GM18505 (cell line): ENCODE results near the gene MZB1.

Experiments used
- ATAC-seq: cut with Tn5 transposase; IDR thresholded peaks from one replicate; pipeline ENCODE4 v1.9.1; 2021; ENCODE audit not compliant: unreplicated experiment
- POLR2A ChIP-seq: IDR thresholded peaks from 4 replicates; pipeline ENCODE4 v1.6.1; 2011; ENCODE audit warnings: borderline replicate concordance; ENCODE audit not compliant: insufficient read depth, insufficient read length; ENCODE audit errors: extremely low read depth

MZB1 gene

GRCh38 chr5:139403787-139404483 lies 14.2 kb upstream of the MZB1 start, which contains the start of gene SPATA24:
Gene SPATA24, minus strand, starts transcription at chr5:139404089. Its CDS starts 29 bp downstream, at chr5:139404060.
- peak; percentile 81 for ATAC-seq
- TF ChIP-seq POLR2A: no peak

DNA sequence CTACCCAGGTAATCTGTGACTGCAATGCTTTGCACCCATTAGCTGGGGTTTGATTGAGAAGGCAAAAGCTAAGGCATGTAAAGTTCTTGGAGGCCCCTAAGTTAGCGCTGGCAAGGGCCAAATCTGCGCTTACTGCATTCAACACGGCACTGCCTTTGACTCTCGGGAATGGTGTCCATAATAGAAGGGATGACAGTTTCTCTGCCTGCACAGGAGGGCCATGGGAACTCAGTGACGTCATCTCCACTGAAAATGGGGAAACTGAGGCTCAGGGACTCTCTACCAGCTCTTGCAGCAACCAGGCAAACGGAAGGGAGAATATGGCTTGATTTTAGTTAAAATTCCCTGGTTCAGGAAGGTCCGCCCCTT lies 13.7 kb upstream of the MZB1 start:
- ATAC-seq: no peak
- TF ChIP-seq POLR2A: no peak

GRCh38 chr5:139402561-139403158 lies 12.9 kb upstream of the MZB1 start:
- ATAC-seq: no peak
- no peak for TF ChIP-seq POLR2A

DNA sequence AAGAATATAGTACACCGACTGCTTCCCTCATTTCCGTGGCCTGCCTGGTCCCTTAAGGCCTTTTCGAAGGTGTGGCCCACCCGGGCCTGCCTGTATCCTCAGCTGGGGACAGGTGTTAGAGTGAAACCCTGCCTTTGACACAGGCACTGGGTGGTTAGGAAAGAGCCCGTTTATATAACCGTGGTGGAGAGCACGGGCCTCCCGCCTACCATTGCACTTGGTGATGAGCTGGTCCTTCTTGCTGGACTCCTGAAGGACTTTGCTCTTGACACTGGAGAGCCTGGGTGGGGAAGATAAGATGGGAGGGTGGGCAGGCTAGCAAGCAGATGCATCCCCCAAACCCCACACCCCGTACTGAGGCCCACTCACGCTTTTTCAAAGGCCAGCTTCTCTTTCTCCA lies 11.8 kb upstream of the MZB1 start:
- no peak for TF ChIP-seq POLR2A
- ATAC-seq: no peak

GRCh38 chr5:139399501-139400121 lies 9.9 kb upstream of the MZB1 start:
- ATAC-seq: no peak
- TF ChIP-seq POLR2A: peak; percentile 49

GRCh38 chr5:139397921-139398320 lies 8.2 kb upstream of the MZB1 start:
- ATAC-seq: no peak
- TF ChIP-seq POLR2A: no peak

DNA sequence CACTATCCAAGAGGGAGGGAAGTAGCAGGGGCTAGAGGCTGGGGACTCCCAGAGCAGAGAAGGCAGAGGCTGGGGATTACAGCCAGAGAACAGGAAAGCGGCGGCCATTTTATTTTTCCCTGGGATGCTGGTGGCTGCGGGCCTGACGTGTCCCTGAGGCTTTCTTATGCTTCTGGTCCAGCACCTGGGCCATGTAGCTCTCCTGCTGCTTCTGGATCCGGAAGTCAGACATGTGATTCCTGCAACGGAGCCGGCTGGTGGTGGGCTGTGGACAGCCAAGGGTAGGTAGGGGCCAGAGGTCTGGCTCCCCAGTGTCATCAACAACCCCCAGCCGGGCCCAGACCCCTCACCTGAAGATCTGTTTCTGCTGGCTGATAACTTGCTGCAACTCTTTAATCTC lies 7.0 kb upstream of the MZB1 start:
- no peak for ATAC-seq
- TF ChIP-seq POLR2A: no peak

DNA sequence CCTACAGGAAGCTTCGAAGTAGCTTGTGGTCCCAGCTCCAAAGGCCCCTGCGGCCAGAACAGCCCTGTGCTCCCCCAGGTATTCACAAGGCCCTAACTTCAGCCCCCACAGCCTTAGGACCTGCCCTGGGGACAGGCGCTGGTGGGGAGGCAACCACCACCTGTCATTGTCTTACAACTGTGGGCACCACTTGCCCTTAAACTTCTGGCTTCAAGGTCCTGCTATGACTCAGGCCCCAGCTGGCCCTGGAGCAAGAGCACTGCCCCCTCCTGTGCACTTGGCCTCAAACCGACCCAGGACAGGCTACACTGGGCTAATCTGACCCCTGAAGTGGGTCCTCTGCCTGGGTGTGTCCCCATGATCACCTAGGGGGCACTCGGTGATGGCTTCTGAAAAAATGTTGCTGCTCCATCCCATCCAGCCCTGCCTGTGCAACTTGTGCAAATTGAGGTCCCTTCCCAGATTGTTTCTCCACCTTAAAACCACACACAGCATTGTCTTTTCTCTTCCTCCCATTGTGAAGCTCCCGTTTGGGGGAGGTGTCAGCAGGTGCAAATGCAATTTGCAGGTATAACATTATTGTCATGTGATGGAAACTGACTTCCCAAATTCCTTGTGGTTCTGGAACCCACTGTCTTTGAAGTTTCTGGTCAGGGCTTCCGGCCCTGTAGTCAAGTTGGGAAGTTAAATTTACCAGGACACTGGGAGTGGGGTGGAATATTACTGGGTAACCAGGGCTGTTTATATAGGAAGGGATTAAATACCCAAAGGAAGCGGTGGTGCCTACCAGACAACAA lies 6.3 kb upstream of the MZB1 start:
- no peak for TF ChIP-seq POLR2A
- no peak for ATAC-seq

- no peak for ATAC-seq
- no peak for TF ChIP-seq POLR2A
These were observed 5.2 kb upstream of the MZB1 start, which contains the start of gene PROB1 for GRCh38 chr5:139394654-139395566. Gene PROB1, minus strand, starts transcription at chr5:139395104. Its CDS starts 23 bp downstream, at chr5:139395081.

GRCh38 chr5:139394123-139394653 lies 4.5 kb upstream of the MZB1 start:
- no peak for ATAC-seq
- peak; percentile 39 for TF ChIP-seq POLR2A

- no peak for ATAC-seq
- TF ChIP-seq POLR2A: no peak
These were observed 3.9 kb upstream of the MZB1 start for GRCh38 chr5:139393497-139394122.

GRCh38 chr5:139392678-139393496 lies 3.2 kb upstream of the MZB1 start:
- peak; percentile 41 for ATAC-seq
- no peak for TF ChIP-seq POLR2A

- peak; percentile 14 for ATAC-seq
- TF ChIP-seq POLR2A: peak; percentile 69
These were observed 2.6 kb upstream of the MZB1 start for GRCh38 chr5:139392324-139392677.
